Smooth muscle cell (in vitro differentiated cells): ENCODE data around the gene TMEM165. TPM values are rescaled to one million over a fixed set of nuclear protein-coding genes. Genes with fewer than 3 reads are reported as not detected.
"Not testable (repeated sequence)": the region's sequence is repeated elsewhere in the genome, so short reads cannot be mapped to it uniquely, and the experiment has no call there.

Source experiments
- DNase-seq: peaks from one replicate; lab custom pipeline; 2025; ENCODE audit not compliant: unreplicated experiment; lab: John Stamatoyannopoulos, UW
- H2AFZ ChIP-seq: fragments of 200-600 bp; sonication (generic); 2 replicates; pipeline ENCODE4 v1.6.0; 2016; ENCODE audit warnings: antibody characterized with exemption, low read depth, mild to moderate bottlenecking
- H3F3A ChIP-seq: fragments of 200-600 bp; sonication (generic); 2 replicates; pipeline ENCODE4 v1.6.0; 2017; ENCODE audit warnings: antibody characterized with exemption, low read depth
- H3K27ac ChIP-seq: fragments of 200-600 bp; sonication (generic); 2 replicates; pipeline ENCODE4 v1.5.1; 2016; ENCODE audit warnings: low read depth, mild to moderate bottlenecking
- H3K27me3 ChIP-seq: fragments of 200-600 bp; sonication (generic); 2 replicates; pipeline ENCODE4 v1.6.1; 2016; ENCODE audit warnings: low read depth, mild to moderate bottlenecking
- H3K36me3 ChIP-seq: fragments of 200-600 bp; sonication (generic); 2 replicates; pipeline ENCODE4 v1.5.1; 2016; ENCODE audit warnings: low read depth
- H3K4me1 ChIP-seq: fragments of 200-600 bp; sonication (generic); 2 replicates; pipeline ENCODE4 v1.5.1; 2016; ENCODE audit warnings: low read depth
- H3K4me2 ChIP-seq: fragments of 200-600 bp; sonication (generic); 2 replicates; pipeline ENCODE4 v1.6.0; 2016; ENCODE audit warnings: mild to moderate bottlenecking
- H3K4me3 ChIP-seq: fragments of 200-600 bp; sonication (generic); 2 replicates; pipeline ENCODE4 v1.5.1; 2016; ENCODE audit warnings: mild to moderate bottlenecking
- H3K79me2 ChIP-seq: fragments of 200-600 bp; sonication (generic); 2 replicates; pipeline ENCODE4 v1.6.0; 2016; ENCODE audit warnings: low read depth, mild to moderate bottlenecking
- H3K9ac ChIP-seq: fragments of 200-600 bp; sonication (generic); 2 replicates; pipeline ENCODE4 v1.6.0; 2016; ENCODE audit warnings: low read depth
- H3K9me3 ChIP-seq: fragments of 200-600 bp; sonication (generic); replicated peaks from 2 replicates; pipeline ENCODE4 v1.5.1; 2016; ENCODE audit warnings: low read depth
- H4K20me1 ChIP-seq: fragments of 200-600 bp; sonication (generic); 2 replicates; pipeline ENCODE4 v1.6.0; 2016; ENCODE audit warnings: low read depth
- CTCF ChIP-seq: fragments of 200-600 bp; sonication (generic); IDR thresholded peaks from 2 replicates; pipeline ENCODE4 v1.5.1; 2017; ENCODE audit warnings: borderline replicate concordance, mild to moderate bottlenecking, antibody characterized with exemption; ENCODE audit not compliant: insufficient read depth, poor library complexity, severe bottlenecking
- WGBS: methylation state at CpG from one replicate; pipeline ENCODE4 v1.1.7; 2016; ENCODE audit warnings: low lambda C conversion rate; 5-methylcytosine and 5-hydroxymethylcytosine counted together
- polyA plus RNA-seq: library from polyadenylated mRNA; unstranded; fragments of >200 nt; fragmentation: Nextera tagmentation; extraction: Ambion mirVana; gene quantifications from 2 replicates; pipeline ENCODE4 v1.2.1, GENCODE V29; 2016
- total RNA-seq: library from RNA; depleted of rRNA; stranded (reverse); fragments of >200 nt; gene quantifications from 2 replicates; pipeline ENCODE4 v1.2.3, GENCODE V29; 2014

The TMEM165 gene
- total and polyA plus RNA-seq, 2 experiments from 2014 or later, result 167 to 235 TPM

DNA sequence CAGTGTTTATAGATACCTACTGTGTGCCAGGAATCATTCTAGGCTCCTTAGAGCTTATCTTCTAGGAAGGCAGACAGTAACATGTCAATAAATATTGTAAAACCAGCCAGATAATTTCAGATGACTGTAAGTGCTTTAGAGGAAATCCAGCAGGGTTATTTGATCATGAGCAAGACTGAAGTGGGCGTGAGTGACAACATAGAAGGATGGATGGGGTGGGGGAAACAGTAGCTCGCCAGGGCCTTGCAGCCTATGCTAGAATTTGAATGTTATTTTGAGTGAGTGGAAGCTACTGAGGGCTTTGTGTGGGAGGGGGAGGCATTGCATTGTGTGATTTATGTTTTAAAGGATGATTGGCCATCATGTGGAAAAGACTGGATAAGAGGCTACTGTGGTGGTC lies 43.0 kb upstream of the TMEM165 start:
- no peaks in the 10 kb centered on the region for H3K27me3 ChIP-seq
- H3K36me3 ChIP-seq, result no peaks in the 10 kb centered on the region
- no peak overlapping the region for H3K4me2 ChIP-seq
- no peak overlapping the region for H3K27ac ChIP-seq
- no peak overlapping the region for H3K9ac ChIP-seq
- H3K4me3 ChIP-seq, result no peak overlapping the region
- no peak for DNase-seq
- H3K79me2 ChIP-seq, result peaks cover 26% of the 10 kb centered on the region
- no peak overlapping the region for H2AFZ ChIP-seq
- no peaks in the 10 kb centered on the region for H4K20me1 ChIP-seq
- no peak for TF ChIP-seq CTCF
- H3K4me1 ChIP-seq, result peaks cover 6% of the 10 kb centered on the region
- H3F3A ChIP-seq, result peaks cover 5% of the 10 kb centered on the region
- WGBS, result 70% methylated on average over 2 of the region's 2 CpGs
- no peaks in the 10 kb centered on the region for H3K9me3 ChIP-seq

DNA sequence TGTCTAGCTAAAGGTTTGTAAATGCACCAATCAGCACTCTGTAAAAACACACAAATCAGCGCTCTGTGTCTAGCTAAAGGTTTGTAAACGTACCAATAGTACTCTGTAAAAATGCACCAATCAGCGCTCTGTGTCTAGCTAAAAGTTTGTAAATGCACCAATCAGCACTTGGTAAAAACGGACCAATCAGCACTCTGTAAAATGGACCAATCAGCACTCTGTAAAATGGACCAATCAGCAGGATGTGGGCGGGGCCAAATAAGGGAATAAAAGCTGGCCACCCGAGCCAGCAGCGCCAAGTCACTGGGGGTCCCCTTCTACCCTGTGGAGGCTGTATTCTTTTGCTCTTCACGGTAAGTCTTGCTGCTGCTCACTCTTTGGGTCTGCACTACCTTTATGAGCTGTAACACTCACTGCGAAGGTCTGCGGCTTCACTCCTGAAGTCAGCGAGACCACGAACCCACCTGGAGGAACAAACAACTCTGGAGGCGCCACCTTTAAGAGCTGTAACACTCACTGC lies 42.5 kb upstream of the TMEM165 start:
- not testable (repeated sequence) for H3K27me3 ChIP-seq

DNA sequence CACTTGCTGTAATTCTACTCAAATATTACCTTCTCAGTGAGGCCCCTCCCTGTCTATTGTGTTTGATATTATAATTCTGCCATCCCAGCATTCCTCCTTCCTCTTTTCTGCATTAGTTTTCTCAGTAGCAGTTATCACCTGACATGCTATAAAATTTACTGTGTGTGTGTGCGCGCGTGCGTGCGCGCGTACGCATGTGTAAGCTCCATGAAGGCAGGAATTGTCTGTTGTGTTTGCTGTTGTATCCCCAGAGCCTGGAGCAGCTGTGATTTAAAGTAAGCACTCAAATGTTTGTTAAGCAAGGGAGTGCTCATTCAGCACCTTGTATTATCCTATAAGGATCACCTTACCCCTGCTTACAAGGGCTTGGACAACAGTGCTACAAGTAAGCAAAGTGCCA lies 41.1 kb upstream of the TMEM165 start:
- no peaks in the 10 kb centered on the region for H3K9me3 ChIP-seq
- TF ChIP-seq CTCF, result no peak
- H3K27ac ChIP-seq, result no peak overlapping the region
- H4K20me1 ChIP-seq, result no peaks in the 10 kb centered on the region
- no peak for DNase-seq
- WGBS, result 86% methylated on average over 8 of the region's 8 CpGs
- peaks cover 3% of the 10 kb centered on the region for H3K4me1 ChIP-seq
- no peak overlapping the region for H3K4me2 ChIP-seq
- H2AFZ ChIP-seq, result no peak overlapping the region
- H3K9ac ChIP-seq, result no peak overlapping the region
- H3K27me3 ChIP-seq, result no peaks in the 10 kb centered on the region
- H3F3A ChIP-seq, result no peaks in the 10 kb centered on the region
- no peaks in the 10 kb centered on the region for H3K36me3 ChIP-seq
- peaks cover 7% of the 10 kb centered on the region for H3K79me2 ChIP-seq
- H3K4me3 ChIP-seq, result no peak overlapping the region

More for the DNA sequence above, 42.5 kb upstream of the TMEM165 start:
- not testable (repeated sequence) for H2AFZ ChIP-seq, DNase-seq, H3K36me3 ChIP-seq, H3K4me3 ChIP-seq, H3K9me3 ChIP-seq, H3K4me2 ChIP-seq, H3K27ac ChIP-seq, H3F3A ChIP-seq, H3K4me1 ChIP-seq, H3K9ac ChIP-seq, H4K20me1 ChIP-seq
- peaks cover 21% of the 10 kb centered on the region for H3K79me2 ChIP-seq
- 97% methylated on average over 13 of the region's 13 CpGs for WGBS

DNA sequence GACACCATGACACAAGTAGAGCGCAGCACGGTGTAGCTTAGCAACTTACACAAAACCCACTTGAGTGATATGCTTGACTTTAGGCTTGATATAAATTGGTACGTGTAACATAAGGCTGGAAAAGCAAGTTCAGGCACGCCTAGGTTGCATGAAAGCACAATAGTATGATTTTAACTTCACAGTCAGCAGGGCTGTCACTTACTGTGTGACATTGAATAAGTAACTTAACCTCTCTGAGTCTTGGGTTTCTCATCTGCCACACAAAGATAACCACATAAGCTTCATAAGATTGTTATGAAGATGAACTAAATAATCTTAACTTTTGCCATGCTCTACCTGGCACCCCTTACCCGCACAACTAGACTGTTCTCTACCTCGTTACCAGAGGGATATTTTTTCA lies 40.2 kb upstream of the TMEM165 start:
- no peak overlapping the region for H3K4me2 ChIP-seq

More for the DNA sequence above, 40.2 kb upstream of the TMEM165 start:
- Histone ChIP-seq H3F3A (no peaks in the 10 kb centered on the region), H2AFZ (no peak overlapping the region), H3K27me3 (no peaks in the 10 kb centered on the region), H3K9ac (no peak overlapping the region), H3K36me3 (no peaks in the 10 kb centered on the region), H3K4me1 (peaks cover 3% of the 10 kb centered on the region), H3K27ac (no peak overlapping the region), H4K20me1 (no peaks in the 10 kb centered on the region), H3K9me3 (no peaks in the 10 kb centered on the region), H3K4me3 (no peak overlapping the region), H3K79me2 (no peaks in the 10 kb centered on the region)
- WGBS, result 82% methylated on average over 6 of the region's 6 CpGs
- DNase-seq, result no peak
- TF ChIP-seq CTCF, result no peak
